RWPE2 (cell line): Measurements from ENCODE around the gene DAZL.

Source experiments
- ATAC-seq: fragments of 200-7000 bp; cut with Tn5 transposase; 3 replicates; pipeline ENCODE4 v1.9.1; 2021; ENCODE audit warnings: low read depth
- DNase-seq: peaks from one replicate; pipeline ENCODE4 v3.0.0-alpha.2; 2020; ENCODE audit warnings: low spot score
- H3K27ac ChIP-seq: fragments of 450-650 bp; 2 replicates; pipeline ENCODE4 v1.5.1; 2017; ENCODE audit warnings: mild to moderate bottlenecking; ENCODE audit not compliant: poor library complexity, severe bottlenecking
- H3K27me3 ChIP-seq: fragments of 250-450 bp; sonication (Bioruptor Pico); 2 replicates; pipeline ENCODE4 v1.5.1; 2021; ENCODE audit warnings: mild to moderate bottlenecking, moderate library complexity; ENCODE audit not compliant: insufficient read depth, poor library complexity, severe bottlenecking
- H3K36me3 ChIP-seq: fragments of 250-450 bp; sonication (Bioruptor Pico); 2 replicates; pipeline ENCODE4 v1.5.1; 2020; ENCODE audit warnings: low read depth, mild to moderate bottlenecking, moderate library complexity
- H3K4me1 ChIP-seq: fragments of 250-450 bp; sonication (Bioruptor Pico); 2 replicates; pipeline ENCODE4 v1.5.1; 2021; ENCODE audit warnings: mild to moderate bottlenecking, moderate library complexity; ENCODE audit not compliant: insufficient read depth, poor library complexity, severe bottlenecking
- H3K4me3 ChIP-seq: fragments of 250-450 bp; sonication (Bioruptor Pico); 2 replicates; pipeline ENCODE4 v1.5.1; 2021; ENCODE audit warnings: mild to moderate bottlenecking, moderate library complexity; ENCODE audit not compliant: severe bottlenecking
- H3K9me3 ChIP-seq: fragments of 250-450 bp; sonication (Bioruptor Pico); 2 replicates; pipeline ENCODE4 v1.5.1; 2021; ENCODE audit warnings: mild to moderate bottlenecking, moderate library complexity; ENCODE audit not compliant: severe bottlenecking
- CTCF ChIP-seq: fragments of 450-650 bp; IDR thresholded peaks from one replicate; pipeline ENCODE4 v1.5.1; 2017; ENCODE audit warnings: mild to moderate bottlenecking, moderate library complexity; ENCODE audit not compliant: poor library complexity, severe bottlenecking

The DAZL gene

GRCh38 chr3:16614033-16615031 is 9.1 kb upstream of the DAZL start:
- Histone ChIP-seq H3K4me1 (no peaks in the 10 kb centered on the region), H3K27ac (no peak overlapping the region), H3K36me3 (no peaks in the 10 kb centered on the region), H3K9me3 (no peaks in the 10 kb centered on the region), H3K27me3 (no peaks in the 10 kb centered on the region), H3K4me3 (no peak overlapping the region)
- no peak for ATAC-seq
- TF ChIP-seq CTCF: no peak
- no peak for DNase-seq

- H3K4me1 ChIP-seq: no peaks in the 10 kb centered on the region
- TF ChIP-seq CTCF: no peak
- no peaks in the 10 kb centered on the region for H3K27me3 ChIP-seq
- H3K4me3 ChIP-seq: no peak overlapping the region
- DNase-seq: no peak
- H3K36me3 ChIP-seq: no peaks in the 10 kb centered on the region
- H3K27ac ChIP-seq: no peak overlapping the region
- no peaks in the 10 kb centered on the region for H3K9me3 ChIP-seq
- ATAC-seq: no peak
Measured at GRCh38 chr3:16609927-16610580, 4.8 kb upstream of the DAZL start.

GRCh38 chr3:16608816-16609215 is 3.6 kb upstream of the DAZL start:
- Histone ChIP-seq H3K27me3 (no peaks in the 10 kb centered on the region), H3K4me3 (no peak overlapping the region), H3K36me3 (no peaks in the 10 kb centered on the region), H3K27ac (no peak overlapping the region), H3K4me1 (no peaks in the 10 kb centered on the region), H3K9me3 (no peaks in the 10 kb centered on the region)
- TF ChIP-seq CTCF: no peak
- DNase-seq: no peak
- ATAC-seq: no peak

- no peak overlapping the region for H3K4me3 ChIP-seq
- TF ChIP-seq CTCF: no peak
Measured at GRCh38 chr3:16607718-16608117, 2.5 kb upstream of the DAZL start.

More at GRCh38 chr3:16607718-16608117, 2.5 kb upstream of the DAZL start:
- ATAC-seq (no peak), DNase-seq (no peak)
- H3K36me3 ChIP-seq: no peaks in the 10 kb centered on the region
- H3K27me3 ChIP-seq: no peaks in the 10 kb centered on the region
- no peak overlapping the region for H3K27ac ChIP-seq
- H3K4me1 ChIP-seq: no peaks in the 10 kb centered on the region
- H3K9me3 ChIP-seq: no peaks in the 10 kb centered on the region
